Upper lobe of left lung (tissue), 6 donors: ENCODE measurements around the gene C20orf144. TPM values are rescaled to one million over a fixed set of nuclear protein-coding genes. Genes with fewer than 3 reads are reported as not detected.
"Not testable (repeated sequence)": the region's sequence is repeated elsewhere in the genome, so short reads cannot be mapped to it uniquely, and the experiment has no call there.

Experiments
- ATAC-seq, 2 donors: fragments of 200-7000 bp; cut with Tn5 transposase; one replicate each; pipeline ENCODE4 v1.9.1; 2022; ENCODE audit warnings: mild to moderate bottlenecking in 2 of 2, moderate library complexity in 2 of 2; ENCODE audit not compliant: low FRiP score in 2 of 2
- DNase-seq, 2 donors: peaks; one replicate each; pipeline ENCODE4 v3.0.0-alpha.2; 2019 to 2020
- H3K27ac ChIP-seq, 4 donors: fragments of 200-600 bp; sonication (generic); one replicate each; pipeline ENCODE4 v1.5.1; 2016 to 2019
- H3K27me3 ChIP-seq, 4 donors: fragments of 200-600 bp; sonication (generic); one replicate each; pipeline ENCODE4 v1.5.1; 2017 to 2019
- H3K36me3 ChIP-seq, 4 donors: fragments of 200-600 bp; sonication (generic); one replicate each; pipeline ENCODE4 v1.5.1; 2016 to 2019
- H3K4me1 ChIP-seq, 4 donors: fragments of 200-600 bp; sonication (generic); one replicate each; pipeline ENCODE4 v1.5.1; 2018 to 2019
- H3K4me3 ChIP-seq, 4 donors: fragments of 200-600 bp; sonication (generic); one replicate each; pipeline ENCODE4 v1.5.1; 2017 to 2019; ENCODE audit warnings: mild to moderate bottlenecking in 2 of 4, moderate library complexity in 1 of 4
- H3K9me3 ChIP-seq, 4 donors: fragments of 200-600 bp; sonication (generic); one replicate each; pipeline ENCODE4 v1.5.1; 2018 to 2019
- EP300 ChIP-seq, 4 donors: sonication (generic); formaldehyde crosslinking; IDR thresholded peaks; one replicate each; pipeline ENCODE4 v1.5.1; 2017; ENCODE audit warnings: antibody characterized with exemption in 4 of 4, control low read depth in 2 of 4
- POLR2A ChIP-seq, 4 donors: fragments of 450-650 bp; IDR thresholded peaks; one replicate each; pipeline ENCODE4 v1.5.1; 2016 to 2017; ENCODE audit warnings: antibody characterized with exemption in 4 of 4, mild to moderate bottlenecking in 2 of 4
- POLR2AphosphoS5 ChIP-seq, 2 donors: sonication (generic); formaldehyde crosslinking; IDR thresholded peaks; one replicate each; pipeline ENCODE4 v1.5.1; 2017; ENCODE audit warnings: antibody characterized with exemption in 2 of 2
- WGBS, 2 donors: methylation state at CpG; one replicate each; pipeline ENCODE4 v1.1.5; 2017 to 2018; 5-methylcytosine and 5-hydroxymethylcytosine counted together
- total RNA-seq, 6 donors: library from RNA; depleted of rRNA in 4 of 6; stranded (reverse); fragments of >200 nt in 4 of 6; gene quantifications; one replicate each; pipeline versions ENCODE4 v1.1.0 to v1.2.1, GENCODE V29; 2016 to 2021
- TF ChIP-seq, protein P1 (sequence below), 6 experiments: fragments of 450-650 bp in 4 of 6; fragments of 200-600 bp in 2 of 6; sonication (generic) in 2 of 6; IDR thresholded peaks; one replicate each; pipeline ENCODE4 v1.5.1; 2016 to 2019; ENCODE audit warnings: antibody characterized with exemption in 6 of 6
- donor health status: DM: no; HTN: no; CAD: no; lungs with moderate emphysema.
- donor health status: DM: no; HTN: yes; CAD: no; lungs with severe emphysema.

The C20orf144 gene
- total RNA-seq, 6 donors from 2014 or later, result not detected

DNA sequence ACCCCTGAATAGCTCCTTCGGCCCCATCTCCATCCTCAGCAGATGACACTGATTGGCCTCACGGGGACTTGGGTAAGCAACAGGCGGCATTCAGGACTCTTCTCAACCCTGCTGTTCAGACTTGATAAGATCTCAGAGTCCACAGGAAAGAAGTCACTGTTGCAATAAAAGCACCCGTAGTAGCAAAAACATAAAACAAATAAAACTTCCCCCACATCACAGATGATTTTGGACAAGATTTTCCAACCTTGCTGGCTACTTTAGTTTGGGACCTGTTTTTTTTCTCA, 17.1 kb upstream of the C20orf144 start:
- Histone ChIP-seq H3K27me3 (no peaks in the 10 kb centered on the region), H3K27ac (no peak overlapping the region), H3K36me3 (peaks cover 12 to 56% (median 28%) of the 10 kb centered on the region in 4 donors), H3K4me3 (no peak overlapping the region), H3K9me3 (no peaks in the 10 kb centered on the region), H3K4me1 (peaks cover 12 to 29% (median 21%) of the 10 kb centered on the region in 4 donors)
- WGBS, 2 donors, result 43 to 79% methylated on average over 3 to 4 of the region's 4 CpGs
- ATAC-seq, result no peak
- no peak for DNase-seq
- TF ChIP-seq EP300 (IDR thresholded peaks at IDR 0.05) (no peak), POLR2AphosphoS5 (IDR thresholded peaks at IDR 0.05) (no peak), POLR2A (IDR thresholded peaks at IDR 0.05) (no peak)
- TF ChIP-seq, protein P1, sequence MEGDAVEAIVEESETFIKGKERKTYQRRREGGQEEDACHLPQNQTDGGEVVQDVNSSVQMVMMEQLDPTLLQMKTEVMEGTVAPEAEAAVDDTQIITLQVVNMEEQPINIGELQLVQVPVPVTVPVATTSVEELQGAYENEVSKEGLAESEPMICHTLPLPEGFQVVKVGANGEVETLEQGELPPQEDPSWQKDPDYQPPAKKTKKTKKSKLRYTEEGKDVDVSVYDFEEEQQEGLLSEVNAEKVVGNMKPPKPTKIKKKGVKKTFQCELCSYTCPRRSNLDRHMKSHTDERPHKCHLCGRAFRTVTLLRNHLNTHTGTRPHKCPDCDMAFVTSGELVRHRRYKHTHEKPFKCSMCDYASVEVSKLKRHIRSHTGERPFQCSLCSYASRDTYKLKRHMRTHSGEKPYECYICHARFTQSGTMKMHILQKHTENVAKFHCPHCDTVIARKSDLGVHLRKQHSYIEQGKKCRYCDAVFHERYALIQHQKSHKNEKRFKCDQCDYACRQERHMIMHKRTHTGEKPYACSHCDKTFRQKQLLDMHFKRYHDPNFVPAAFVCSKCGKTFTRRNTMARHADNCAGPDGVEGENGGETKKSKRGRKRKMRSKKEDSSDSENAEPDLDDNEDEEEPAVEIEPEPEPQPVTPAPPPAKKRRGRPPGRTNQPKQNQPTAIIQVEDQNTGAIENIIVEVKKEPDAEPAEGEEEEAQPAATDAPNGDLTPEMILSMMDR (IDR thresholded peaks at IDR 0.05), result no peak

DNA sequence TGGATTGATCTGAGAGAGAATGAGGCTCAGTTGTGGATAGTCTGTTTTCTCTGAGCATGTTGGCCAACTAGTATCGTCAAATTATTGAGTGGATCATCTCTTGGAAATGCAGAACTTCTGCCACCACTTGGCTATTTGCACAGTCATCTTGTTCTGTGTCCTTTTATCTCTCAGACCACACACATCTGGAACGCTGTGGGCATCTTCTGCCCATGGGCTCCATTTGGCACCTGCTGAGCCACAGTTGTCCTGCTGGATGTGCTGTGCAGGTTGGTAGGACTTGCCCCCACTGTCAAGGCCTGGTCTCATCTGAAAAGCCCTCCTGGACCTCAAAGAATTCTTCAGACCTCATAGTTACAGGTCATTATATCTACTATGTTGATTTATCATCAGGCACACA, 16.7 kb upstream of the C20orf144 start:
- no peak for TF ChIP-seq POLR2A (IDR thresholded peaks at IDR 0.05)
- WGBS, 2 donors, result 84 to 88% methylated on average over 2 of the region's 2 CpGs

DNA sequence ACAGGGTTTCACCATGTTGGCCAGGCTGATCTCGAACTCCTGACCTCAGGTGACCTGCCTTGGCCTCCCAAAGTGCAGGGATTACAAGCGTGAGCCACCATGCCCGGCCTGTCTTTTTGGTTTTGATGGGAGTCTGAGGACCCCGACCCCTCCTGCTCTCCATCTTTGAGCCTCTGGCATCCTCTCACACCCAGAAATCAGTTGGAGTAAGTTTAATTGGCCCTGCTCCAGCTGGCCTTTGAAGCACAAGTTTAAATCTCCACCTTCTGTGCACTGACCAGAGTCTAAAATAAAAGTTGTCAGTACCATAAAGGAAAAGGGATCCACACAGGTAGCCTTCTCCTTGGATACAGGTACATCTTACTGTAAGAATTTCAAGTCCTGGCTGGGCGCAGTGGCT, 15.9 kb upstream of the C20orf144 start:
- peaks cover 9 to 44% (median 22%) of the 10 kb centered on the region in 4 donors for H3K36me3 ChIP-seq
- H3K9me3 ChIP-seq, result no peaks in the 10 kb centered on the region
- no peak overlapping the region for H3K27ac ChIP-seq
- TF ChIP-seq POLR2AphosphoS5 (IDR thresholded peaks at IDR 0.05) (no peak), EP300 (IDR thresholded peaks at IDR 0.05) (no peak), POLR2A (IDR thresholded peaks at IDR 0.05) (no peak)
- TF ChIP-seq, protein P1 (IDR thresholded peaks at IDR 0.05), result no peak
- 86 to 93% methylated on average over 5 of the region's 5 CpGs for WGBS, 2 donors
- H3K4me1 ChIP-seq, result peaks cover 12 to 29% (median 21%) of the 10 kb centered on the region in 4 donors
- no peaks in the 10 kb centered on the region for H3K27me3 ChIP-seq
- ATAC-seq, result no peak
- no peak for DNase-seq
- H3K4me3 ChIP-seq, result no peak overlapping the region

More for the DNA sequence above, 16.7 kb upstream of the C20orf144 start:
- peaks cover 12 to 29% (median 21%) of the 10 kb centered on the region in 4 donors for H3K4me1 ChIP-seq
- no peaks in the 10 kb centered on the region for H3K27me3 ChIP-seq
- no peaks in the 10 kb centered on the region for H3K9me3 ChIP-seq
- H3K27ac ChIP-seq, result no peak overlapping the region
- DNase-seq (no peak), ATAC-seq (no peak)
- peaks cover 10 to 52% (median 26%) of the 10 kb centered on the region in 4 donors for H3K36me3 ChIP-seq
- H3K4me3 ChIP-seq, result no peak overlapping the region

DNA sequence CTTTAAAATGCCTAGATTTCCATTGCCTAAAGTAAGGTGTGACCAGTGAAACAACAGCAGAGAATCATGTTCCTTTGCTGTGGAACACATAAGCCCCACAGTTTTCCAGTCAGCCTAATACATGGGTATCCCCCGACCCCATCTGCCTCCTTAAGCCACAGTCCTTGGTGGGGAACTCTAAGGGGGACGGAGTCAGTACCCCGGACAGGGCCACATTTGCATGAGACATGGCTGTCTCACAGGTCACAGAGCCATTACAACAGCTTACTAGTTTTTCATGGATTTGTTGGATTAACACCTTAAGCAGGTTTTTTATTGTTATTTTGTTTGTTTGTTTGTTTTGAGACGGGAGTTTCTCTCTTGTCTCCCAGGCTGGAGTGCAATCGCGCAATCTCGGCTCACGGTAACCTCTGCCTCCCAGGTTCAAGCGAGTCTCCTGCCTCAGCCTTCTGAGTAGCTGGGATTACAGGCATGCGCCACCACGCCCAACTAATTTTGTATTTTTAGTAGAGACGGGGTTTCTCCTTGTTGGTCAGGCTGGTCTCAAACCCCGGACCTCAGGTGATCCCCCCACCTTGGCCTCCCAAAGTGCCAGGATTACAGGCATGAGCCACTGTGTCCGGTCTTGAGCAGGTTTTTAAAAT, 15.0 kb upstream of the C20orf144 start:
- H3K27me3 ChIP-seq, H3K4me3 ChIP-seq, ATAC-seq, H3K9me3 ChIP-seq, DNase-seq: not testable (repeated sequence)
- Histone ChIP-seq H3K27ac (peak overlapping the region in 2 of 4 donors; percentile 8 to 39), H3K36me3 (peaks cover 9 to 36% (median 19%) of the 10 kb centered on the region in 4 donors), H3K4me1 (peaks cover 12 to 29% (median 24%) of the 10 kb centered on the region in 4 donors)
- 77 to 78% methylated on average over 14 of the region's 14 CpGs for WGBS, 2 donors

DNA sequence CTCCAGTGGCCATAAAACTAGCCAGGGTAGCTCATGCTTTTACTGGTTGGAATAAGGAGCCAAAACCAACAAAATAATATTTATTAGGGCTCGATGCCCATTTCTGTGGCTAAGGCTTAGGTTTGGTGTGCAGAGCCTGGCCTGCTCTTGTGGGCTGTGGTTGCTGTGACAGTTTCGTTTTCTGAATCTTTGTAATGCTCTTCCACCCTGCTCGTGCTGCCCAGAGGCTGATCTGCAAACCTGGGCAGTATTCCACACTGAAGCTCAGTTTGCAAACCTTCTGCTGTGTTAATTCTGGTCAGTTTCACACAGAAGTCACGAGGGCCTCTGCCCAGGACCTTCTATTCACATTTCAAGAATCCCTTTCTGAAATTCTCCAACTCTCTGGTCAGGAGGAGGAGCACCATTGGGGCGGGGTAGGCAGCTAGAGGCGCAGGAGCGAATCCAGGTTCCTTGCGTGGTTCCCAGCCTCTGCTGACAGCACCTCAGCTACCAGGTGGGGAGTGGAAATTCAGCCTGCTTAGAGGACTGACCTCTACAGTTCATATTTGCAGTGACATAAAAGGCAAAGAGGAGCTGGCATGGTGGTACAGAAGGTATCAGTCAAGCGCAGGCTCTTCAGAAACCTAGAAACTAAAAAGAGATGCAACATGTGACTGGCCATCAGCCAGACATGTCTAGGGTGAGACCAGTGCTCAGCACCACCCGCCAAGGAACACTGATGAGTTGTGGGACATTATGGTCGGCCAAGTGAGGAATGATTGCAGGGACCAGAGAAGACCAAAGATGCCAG, 14.3 kb upstream of the C20orf144 start:
- Histone ChIP-seq H3K27me3 (no peaks in the 10 kb centered on the region), H3K4me3 (no peak overlapping the region), H3K9me3 (no peaks in the 10 kb centered on the region), H3K4me1 (peaks cover 12 to 29% (median 24%) of the 10 kb centered on the region in 4 donors), H3K27ac (peak overlapping the region in 3 of 4 donors; percentile 8 to 39 (median 30)), H3K36me3 (peaks cover 9 to 29% (median 17%) of the 10 kb centered on the region in 4 donors)
- TF ChIP-seq POLR2AphosphoS5 (IDR thresholded peaks at IDR 0.05), result no peak
- no peak for TF ChIP-seq EP300 (IDR thresholded peaks at IDR 0.05)
- TF ChIP-seq POLR2A (IDR thresholded peaks at IDR 0.05), result no peak
- TF ChIP-seq, protein P1 (IDR thresholded peaks at IDR 0.05), result no peak
- peak; percentile 54 to 56 for ATAC-seq
- DNase-seq, result no peak
- WGBS, 2 donors, result 65 to 66% methylated on average over 11 of the region's 11 CpGs
